K562 (cell line): ENCODE results near the gene PRDX1. TPM values are rescaled to one million over a fixed set of nuclear protein-coding genes. Genes with fewer than 3 reads are reported as not detected.

ENCODE experiments used
- CBX2 ChIP-seq: fragments of 200-600 bp; sonication (generic); IDR thresholded peaks from one replicate; pipeline ENCODE4 v1.6.1; 2012; ENCODE audit warnings: mild to moderate bottlenecking, low read length, inconsistent platforms; ENCODE audit not compliant: insufficient read depth, poor library complexity, severe bottlenecking
- CBX3 ChIP-seq, 2 experiments: IDR thresholded peaks; 1 replicate in 1 of 2; 2 replicates in 1 of 2; pipeline ENCODE4 v1.6.1; 2012; ENCODE audit warnings: inconsistent platforms in 2 of 2, low read length in 2 of 2, borderline replicate concordance in 1 of 2, control low read depth in 1 of 2
- GABPB2 ChIP-seq: fragments of 250-450 bp; sonication (Bioruptor Pico); conservative IDR thresholded peaks from 2 replicates; pipeline ENCODE4 v1.5.1; 2021; ENCODE audit warnings: mild to moderate bottlenecking
- HDAC2 ChIP-seq: fragments of 450-650 bp; IDR thresholded peaks from 2 replicates; pipeline ENCODE4 v1.6.1; 2016; ENCODE audit warnings: mild to moderate bottlenecking
- HDAC6 ChIP-seq: IDR thresholded peaks from 2 replicates; pipeline ENCODE4 v1.6.1; 2012; ENCODE audit warnings: low read depth, mild to moderate bottlenecking, control low read depth, inconsistent platforms, low read length, moderate library complexity
- KAT7 ChIP-seq: sonication (generic); formaldehyde crosslinking; IDR thresholded peaks from 2 replicates; pipeline ENCODE4 v1.8.0; 2022; ENCODE audit warnings: missing genetic modification reagents, mild to moderate bottlenecking, borderline replicate concordance
- MEF2D ChIP-seq: conservative IDR thresholded peaks from 2 replicates; pipeline ENCODE4 v1.6.1; 2016; ENCODE audit warnings: low read depth, missing genetic modification characterization, missing compliant biosample characterization
- NBN ChIP-seq: fragments of 450-650 bp; IDR thresholded peaks from 2 replicates; pipeline ENCODE4 v1.6.1; 2016; ENCODE audit warnings: low read depth, mild to moderate bottlenecking
- PCBP1 ChIP-seq: fragments of 200-400 bp; formaldehyde crosslinking; IDR thresholded peaks from 2 replicates; pipeline ENCODE4 v1.6.1; 2018; ENCODE audit warnings: mild to moderate bottlenecking, low read depth, low read length; ENCODE audit not compliant: poor library complexity, severe bottlenecking
- POU5F1 ChIP-seq: fragments of 150-350 bp; IDR thresholded peaks from 2 replicates; pipeline ENCODE4 v1.6.1; 2014; ENCODE audit warnings: borderline replicate concordance, low read length, low read depth, mild to moderate bottlenecking; ENCODE audit not compliant: partially characterized antibody
- PRPF4 ChIP-seq: fragments of 200-400 bp; formaldehyde crosslinking; IDR thresholded peaks from one replicate; pipeline ENCODE4 v1.6.1; 2017; ENCODE audit warnings: low read length, low read depth, mild to moderate bottlenecking; ENCODE audit not compliant: insufficient read depth, poor library complexity, severe bottlenecking
- SPI1 ChIP-seq: IDR thresholded peaks from 2 replicates; pipeline ENCODE4 v1.6.1; 2011; ENCODE audit warnings: low read depth, low read length, control low read depth, borderline replicate concordance
- STAT5B ChIP-seq: fragments of 250-450 bp; sonication (Bioruptor Pico); IDR thresholded peaks from 2 replicates; pipeline ENCODE4 v1.8.0; 2021; ENCODE audit warnings: mild to moderate bottlenecking, inconsistent platforms
- ZFX ChIP-seq: sonication (generic); formaldehyde crosslinking; IDR thresholded peaks from 2 replicates; pipeline ENCODE4 v1.8.0; 2022; ENCODE audit warnings: mild to moderate bottlenecking, missing genetic modification reagents, moderate library complexity
- ZKSCAN3 ChIP-seq: fragments of 250-450 bp; sonication (Bioruptor Pico); IDR thresholded peaks from 2 replicates; pipeline ENCODE4 v1.4.0; 2020
- ZNF140 ChIP-seq: fragments of 250-450 bp; sonication (Bioruptor Pico); IDR thresholded peaks from 2 replicates; pipeline ENCODE4 v1.8.0; 2021; ENCODE audit warnings: moderate library complexity, mild to moderate bottlenecking, inconsistent platforms
- ZNF311 ChIP-seq: fragments of 250-450 bp; sonication (Bioruptor Pico); IDR thresholded peaks from 2 replicates; pipeline ENCODE4 v1.4.0; 2020; ENCODE audit warnings: mild to moderate bottlenecking, moderate library complexity
- ZNF511 ChIP-seq: sonication (generic); formaldehyde crosslinking; IDR thresholded peaks from 2 replicates; pipeline ENCODE4 v1.8.0; 2022; ENCODE audit warnings: mild to moderate bottlenecking, missing genetic modification reagents
- polyA plus RNA-seq, 8 experiments: library from polyadenylated mRNA; depleted of rRNA in 4 of 8; stranded (reverse) in 5 of 8; unstranded in 3 of 8; fragments of >200 nt; fragmentation: Nextera tagmentation in 2 of 8; fragmentation: Illumina TruSeq in 1 of 8; extraction: Ambion mirVana in 2 of 8; extraction: Trizol in 1 of 8; gene quantifications; 2 replicates each; pipeline versions ENCODE4 v1.2.1 to v1.2.3, GENCODE V29; 2011 to 2014; ENCODE audit warnings: inconsistent platforms in 1 of 8, missing spikeins in 1 of 8
- total RNA-seq, 7 experiments: library from RNA; depleted of rRNA in 6 of 7; stranded (reverse); fragments of >200 nt in 6 of 7; fragmentation: Illumina TruSeq in 2 of 7; extraction: Trizol in 2 of 7; gene quantifications; 2 replicates each; pipeline versions ENCODE4 v1.2.1 to v1.2.3, GENCODE V29; 2011 to 2021; ENCODE audit warnings: low replicate concordance in 1 of 7
- TF ChIP-seq, protein P1 (sequence below): fragments of 250-450 bp; sonication (Bioruptor Pico); IDR thresholded peaks from 2 replicates; pipeline ENCODE4 v1.4.0; 2020; ENCODE audit warnings: mild to moderate bottlenecking, moderate library complexity

PRDX1 gene
- total and polyA plus RNA-seq, 9 of the 15 experiments (the other 6 are each of a cell fraction or from before 2014, with no cell fraction given), result 748 to 2,388 (median 1,045) TPM

DNA sequence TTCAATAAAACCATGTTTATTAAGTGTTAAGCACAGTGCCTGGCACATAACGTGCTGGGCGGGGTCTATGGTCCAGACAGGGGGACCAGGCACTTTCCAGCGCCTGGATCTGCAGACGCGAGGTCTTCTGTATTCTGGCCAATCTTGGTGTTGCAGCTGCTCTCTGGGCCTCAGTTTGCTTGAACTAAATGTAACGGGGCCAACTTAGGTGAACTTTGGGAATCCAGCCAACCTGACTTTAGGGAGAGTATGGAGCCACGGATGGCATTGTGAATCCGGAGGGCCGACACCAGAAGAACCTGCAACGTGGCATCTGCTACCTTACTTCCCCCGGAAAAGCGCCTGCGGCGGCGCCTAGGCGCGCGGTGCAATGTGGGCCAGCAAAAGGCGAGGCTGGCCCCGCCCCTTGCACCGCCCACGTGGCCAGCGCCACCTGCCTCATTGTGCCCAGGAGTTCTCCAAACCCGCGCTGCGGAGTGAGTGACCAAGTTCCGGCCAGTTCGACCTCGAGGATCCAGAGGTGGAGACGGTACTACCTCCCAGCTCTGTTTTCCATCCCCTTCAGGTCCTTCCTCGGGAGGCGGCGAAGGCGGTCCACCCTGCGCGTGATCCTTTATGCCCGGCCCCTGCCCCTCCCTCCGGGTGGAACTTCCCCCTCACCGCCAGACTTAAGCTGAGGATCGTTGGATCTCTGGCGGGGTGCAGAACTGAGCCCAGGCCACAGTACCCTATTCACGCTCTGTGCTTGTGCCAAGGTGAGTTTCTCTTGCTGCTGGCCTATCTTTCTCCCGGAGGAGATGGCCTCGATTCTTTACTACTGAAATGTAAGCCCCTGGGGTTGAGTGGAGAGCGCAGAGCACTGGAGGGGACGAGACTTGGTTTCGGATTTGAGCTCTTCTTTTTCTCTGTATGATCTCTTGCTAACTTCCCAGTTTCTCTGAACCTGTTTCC, 29.0 kb upstream of the PRDX1 start, which contains the start of gene AKR1A1 (continued):
- TF ChIP-seq STAT5B (CRISPR knock-in tag) (no peak), ZNF311 (CRISPR knock-in tag) (no peak), ZNF511 (0 out of 2 replicates have a peak, but pooled peaks have one; percentile 81), SPI1 (no peak; the same call in none of the 2 replicates), CBX3 (IDR thresholded peaks at IDR 0.05; ENCODE audit: borderline replicate concordance in 1 of 2, low read length in 2 of 2) (peak in 1 of 2 experiments; percentile 98; a peak in 2 of 3 replicates), KAT7 (peak; percentile 91), ZKSCAN3 (CRISPR knock-in tag) (no peak), GABPB2 (CRISPR knock-in tag) (no peak), ZNF140 (CRISPR knock-in tag) (no peak), POU5F1 (no peak), NBN (peak; percentile 22), HDAC2 (peak; percentile 94), ZFX (CRISPR knock-in tag) (peak; percentile 92), HDAC6 (no peak), PRPF4 (no peak), PCBP1 (no peak), CBX2 (no peak), MEF2D (tag) (peak; percentile 83)
- TF ChIP-seq, protein P1, sequence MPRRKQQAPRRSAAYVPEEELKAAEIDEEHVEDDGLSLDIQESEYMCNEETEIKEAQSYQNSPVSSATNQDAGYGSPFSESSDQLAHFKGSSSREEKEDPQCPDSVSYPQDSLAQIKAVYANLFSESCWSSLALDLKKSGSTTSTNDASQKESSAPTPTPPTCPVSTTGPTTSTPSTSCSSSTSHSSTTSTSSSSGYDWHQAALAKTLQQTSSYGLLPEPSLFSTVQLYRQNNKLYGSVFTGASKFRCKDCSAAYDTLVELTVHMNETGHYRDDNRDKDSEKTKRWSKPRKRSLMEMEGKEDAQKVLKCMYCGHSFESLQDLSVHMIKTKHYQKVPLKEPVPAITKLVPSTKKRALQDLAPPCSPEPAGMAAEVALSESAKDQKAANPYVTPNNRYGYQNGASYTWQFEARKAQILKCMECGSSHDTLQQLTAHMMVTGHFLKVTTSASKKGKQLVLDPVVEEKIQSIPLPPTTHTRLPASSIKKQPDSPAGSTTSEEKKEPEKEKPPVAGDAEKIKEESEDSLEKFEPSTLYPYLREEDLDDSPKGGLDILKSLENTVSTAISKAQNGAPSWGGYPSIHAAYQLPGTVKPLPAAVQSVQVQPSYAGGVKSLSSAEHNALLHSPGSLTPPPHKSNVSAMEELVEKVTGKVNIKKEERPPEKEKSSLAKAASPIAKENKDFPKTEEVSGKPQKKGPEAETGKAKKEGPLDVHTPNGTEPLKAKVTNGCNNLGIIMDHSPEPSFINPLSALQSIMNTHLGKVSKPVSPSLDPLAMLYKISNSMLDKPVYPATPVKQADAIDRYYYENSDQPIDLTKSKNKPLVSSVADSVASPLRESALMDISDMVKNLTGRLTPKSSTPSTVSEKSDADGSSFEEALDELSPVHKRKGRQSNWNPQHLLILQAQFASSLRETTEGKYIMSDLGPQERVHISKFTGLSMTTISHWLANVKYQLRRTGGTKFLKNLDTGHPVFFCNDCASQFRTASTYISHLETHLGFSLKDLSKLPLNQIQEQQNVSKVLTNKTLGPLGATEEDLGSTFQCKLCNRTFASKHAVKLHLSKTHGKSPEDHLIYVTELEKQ (CRISPR knock-in tag), result no peak
